ENCODE measurements around the gene SMG9. TPM values are rescaled to one million over a fixed set of nuclear protein-coding genes. Genes with fewer than 3 reads are reported as not detected.
"Not testable (repeated sequence)": the region's sequence is repeated elsewhere in the genome, so short reads cannot be mapped to it uniquely, and the experiment has no call there.

Gene SMG9
- total RNA-seq, 1 donor from 2014 or later = 35.0 TPM

- Histone ChIP-seq H3K4me2 (ENCODE audit: low read length) (no peak overlapping the region), H3K9ac (ENCODE audit: low read length) (no peak overlapping the region), H4K20me1 (ENCODE audit: insufficient read depth, low read length) (no peaks in the 10 kb centered on the region), H3K27ac (ENCODE audit: low read depth, low read length) (no peak overlapping the region), H3K4me1 (ENCODE audit: insufficient read depth, low read length) (peaks cover 14% of the 10 kb centered on the region), H3K79me2 (ENCODE audit: insufficient read depth, low read length) (no peaks in the 10 kb centered on the region), H2AFZ (ENCODE audit: low read depth, low read length) (no peak overlapping the region), H3K4me3 (ENCODE audit: insufficient read depth, low read depth, low read length) (no peak overlapping the region), H3K9me3 (ENCODE audit: insufficient read depth, low read depth, low read length) (no peaks in the 10 kb centered on the region), H3K36me3 (ENCODE audit: insufficient read depth, low read length) (no peaks in the 10 kb centered on the region), H3K27me3 (ENCODE audit: insufficient read depth, low read length) (no peaks in the 10 kb centered on the region)
- no peaks in the 10 kb centered on the region for H3K9me3 Mint-ChIP-seq (ENCODE audit: unreplicated experiment)
- no peak for DNase-seq (ENCODE audit: low read depth)
- H3K36me3 Mint-ChIP-seq (ENCODE audit: low read depth, unreplicated experiment) = no peaks in the 10 kb centered on the region
- H3K4me3 Mint-ChIP-seq (ENCODE audit: unreplicated experiment) = no peak overlapping the region
- no peak for TF ChIP-seq CTCF (IDR thresholded peaks at IDR 0.05; ENCODE audit: insufficient read depth, low read depth, low read length)
- FAIRE-seq = no peak
- H3K27me3 Mint-ChIP-seq (ENCODE audit: low read depth, unreplicated experiment) = peaks cover 10% of the 10 kb centered on the region
- peaks cover 5% of the 10 kb centered on the region for H3K4me1 Mint-ChIP-seq (ENCODE audit: low read depth, unreplicated experiment)
- H3K27ac Mint-ChIP-seq (ENCODE audit: unreplicated experiment) = no peak overlapping the region
These were observed 71.7 kb downstream of the SMG9 start for GRCh38 chr19:43682824-43683661.

GRCh38 chr19:43682269-43682668 lies 72.5 kb downstream of the SMG9 start:
- not testable (repeated sequence) for H3K4me1 Mint-ChIP-seq (ENCODE audit: low read depth, unreplicated experiment); FAIRE-seq

GRCh38 chr19:43681821-43682220 lies 72.9 kb downstream of the SMG9 start:
- Histone ChIP-seq H3K4me3 (ENCODE audit: insufficient read depth, low read depth, low read length) (no peak overlapping the region), H4K20me1 (ENCODE audit: insufficient read depth, low read length) (no peaks in the 10 kb centered on the region), H3K79me2 (ENCODE audit: insufficient read depth, low read length) (no peaks in the 10 kb centered on the region), H3K27me3 (ENCODE audit: insufficient read depth, low read length) (no peaks in the 10 kb centered on the region), H2AFZ (ENCODE audit: low read depth, low read length) (no peak overlapping the region), H3K36me3 (ENCODE audit: insufficient read depth, low read length) (no peaks in the 10 kb centered on the region), H3K9me3 (ENCODE audit: insufficient read depth, low read depth, low read length) (no peaks in the 10 kb centered on the region), H3K4me1 (ENCODE audit: insufficient read depth, low read length) (peaks cover 4% of the 10 kb centered on the region), H3K4me2 (ENCODE audit: low read length) (no peak overlapping the region), H3K27ac (ENCODE audit: low read depth, low read length) (no peak overlapping the region), H3K9ac (ENCODE audit: low read length) (no peak overlapping the region)
- FAIRE-seq (no peak), DNase-seq (ENCODE audit: low read depth) (no peak)
- H3K36me3 Mint-ChIP-seq (ENCODE audit: low read depth, unreplicated experiment) = no peaks in the 10 kb centered on the region
- TF ChIP-seq CTCF (IDR thresholded peaks at IDR 0.05; ENCODE audit: insufficient read depth, low read depth, low read length) (no peak), EZH2 (IDR thresholded peaks at IDR 0.05; ENCODE audit: insufficient read depth, low read length) (no peak)
- H3K4me3 Mint-ChIP-seq (ENCODE audit: unreplicated experiment) = no peak overlapping the region
- peaks cover under 1% of the 10 kb centered on the region for H3K4me1 Mint-ChIP-seq (ENCODE audit: low read depth, unreplicated experiment)
- H3K9me3 Mint-ChIP-seq (ENCODE audit: unreplicated experiment) = no peaks in the 10 kb centered on the region
- no peak overlapping the region for H3K27ac Mint-ChIP-seq (ENCODE audit: unreplicated experiment)
- H3K27me3 Mint-ChIP-seq (ENCODE audit: low read depth, unreplicated experiment) = peaks cover 10% of the 10 kb centered on the region

More at GRCh38 chr19:43682269-43682668, 72.5 kb downstream of the SMG9 start:
- H3K27ac ChIP-seq (ENCODE audit: low read depth, low read length); DNase-seq (ENCODE audit: low read depth); H3K9me3 ChIP-seq (ENCODE audit: insufficient read depth, low read depth, low read length); H3K4me3 Mint-ChIP-seq (ENCODE audit: unreplicated experiment); H2AFZ ChIP-seq (ENCODE audit: low read depth, low read length); H3K9me3 Mint-ChIP-seq (ENCODE audit: unreplicated experiment); H3K79me2 ChIP-seq (ENCODE audit: insufficient read depth, low read length); H3K36me3 Mint-ChIP-seq (ENCODE audit: low read depth, unreplicated experiment); H3K4me2 ChIP-seq (ENCODE audit: low read length); H3K4me1 ChIP-seq (ENCODE audit: insufficient read depth, low read length); H3K27me3 ChIP-seq (ENCODE audit: insufficient read depth, low read length); H3K27ac Mint-ChIP-seq (ENCODE audit: unreplicated experiment); H3K9ac ChIP-seq (ENCODE audit: low read length); H3K4me3 ChIP-seq (ENCODE audit: insufficient read depth, low read depth, low read length); H4K20me1 ChIP-seq (ENCODE audit: insufficient read depth, low read length); H3K36me3 ChIP-seq (ENCODE audit: insufficient read depth, low read length): not testable (repeated sequence)
- H3K27me3 Mint-ChIP-seq (ENCODE audit: low read depth, unreplicated experiment) = peaks cover 10% of the 10 kb centered on the region

Data from astrocyte (in vitro differentiated cells and primary cell).